ENCODE measurements around the gene PCDHB9.
"Not testable (repeated sequence)": the region's sequence is repeated elsewhere in the genome, so short reads cannot be mapped to it uniquely, and the experiment has no call there.

The PCDHB9 gene

GRCh38 chr5:141199359-141200235 is 12.6 kb downstream of the PCDHB9 start, which contains the start of gene PCDHB11:
PCDHB11 (plus strand) TSS chr5:141199627; CDS start chr5:141199775, 148 bp downstream.
- Histone ChIP-seq H3K27ac (replicated peaks) (no peak within 1 kb of the TSS), H3K4me3 (replicated peaks; ENCODE audit: insufficient read depth, low read length) (no peak within 1 kb of the TSS), H3K27me3 (ENCODE audit: insufficient read depth, poor library complexity, severe bottlenecking) (no peaks in the 10 kb centered on the region)
- DNase-seq (ENCODE audit: low read depth in 1 of 2, low spot score in 1 of 2) = no peak
- no peak for TF ChIP-seq SPI1 (IDR thresholded peaks at IDR 0.05; ENCODE audit: borderline replicate concordance, low read depth)
- TF ChIP-seq GABPA (IDR thresholded peaks at IDR 0.05; ENCODE audit: low read depth) = no peak
- no peak for TF ChIP-seq POLR2AphosphoS5 (IDR thresholded peaks at IDR 0.05; ENCODE audit: low read depth)
- no peak for TF ChIP-seq CTCF (IDR thresholded peaks at IDR 0.05; ENCODE audit: insufficient read depth, low read length)
- no peak for TF ChIP-seq REST (IDR thresholded peaks at IDR 0.05; ENCODE audit: insufficient replicate concordance, low read depth)

GRCh38 chr5:141201126-141201525 is 14.2 kb downstream of the PCDHB9 start:
- not testable (repeated sequence) for DNase-seq (ENCODE audit: low read depth in 1 of 2, low spot score in 1 of 2); H3K27me3 ChIP-seq (ENCODE audit: insufficient read depth, poor library complexity, severe bottlenecking); H3K4me3 ChIP-seq (replicated peaks; ENCODE audit: insufficient read depth, low read length); H3K27ac ChIP-seq (replicated peaks)

- H3K27me3 ChIP-seq (ENCODE audit: insufficient read depth, poor library complexity, severe bottlenecking); DNase-seq (ENCODE audit: low read depth in 1 of 2, low spot score in 1 of 2); H3K4me3 ChIP-seq (replicated peaks; ENCODE audit: insufficient read depth, low read length); H3K27ac ChIP-seq (replicated peaks): not testable (repeated sequence)
These were observed 14.7 kb downstream of the PCDHB9 start for GRCh38 chr5:141201646-141202045.

GRCh38 chr5:141208478-141208877 is 21.5 kb downstream of the PCDHB9 start, which contains the start of gene PCDHB12:
PCDHB12 (plus strand) TSS chr5:141208719; CDS start chr5:141208908, 189 bp downstream.
- H3K27me3 ChIP-seq (ENCODE audit: insufficient read depth, poor library complexity, severe bottlenecking) = no peaks in the 10 kb centered on the region
- no peak for DNase-seq (ENCODE audit: low read depth in 1 of 2, low spot score in 1 of 2)
- no peak for TF ChIP-seq SPI1 (IDR thresholded peaks at IDR 0.05; ENCODE audit: borderline replicate concordance, low read depth)
- TF ChIP-seq GABPA (IDR thresholded peaks at IDR 0.05; ENCODE audit: low read depth) = no peak
- no peak for TF ChIP-seq POLR2AphosphoS5 (IDR thresholded peaks at IDR 0.05; ENCODE audit: low read depth)
- TF ChIP-seq CTCF (IDR thresholded peaks at IDR 0.05; ENCODE audit: insufficient read depth, low read length) = no peak
- TF ChIP-seq REST (IDR thresholded peaks at IDR 0.05; ENCODE audit: insufficient replicate concordance, low read depth) = no peak
- no peak within 1 kb of the TSS for H3K4me3 ChIP-seq (replicated peaks; ENCODE audit: insufficient read depth, low read length)
- no peak within 1 kb of the TSS for H3K27ac ChIP-seq (replicated peaks)

- H3K27ac ChIP-seq (replicated peaks); DNase-seq (ENCODE audit: low read depth in 1 of 2, low spot score in 1 of 2); H3K4me3 ChIP-seq (replicated peaks; ENCODE audit: insufficient read depth, low read length); H3K27me3 ChIP-seq (ENCODE audit: insufficient read depth, poor library complexity, severe bottlenecking): not testable (repeated sequence)
These were observed 23.3 kb downstream of the PCDHB9 start for GRCh38 chr5:141210281-141210680.

GRCh38 chr5:141210849-141211248 is 23.9 kb downstream of the PCDHB9 start:
- not testable (repeated sequence) for H3K27me3 ChIP-seq (ENCODE audit: insufficient read depth, poor library complexity, severe bottlenecking); H3K27ac ChIP-seq (replicated peaks)

GRCh38 chr5:141213656-141214339 is 26.8 kb downstream of the PCDHB9 start, which contains the start of gene PCDHB13:
PCDHB13 (plus strand) TSS chr5:141213919; CDS start chr5:141214124, 205 bp downstream.
- H3K4me3 ChIP-seq (replicated peaks; ENCODE audit: insufficient read depth, low read length) = not testable (repeated sequence)

More at GRCh38 chr5:141210849-141211248, 23.9 kb downstream of the PCDHB9 start:
- not testable (repeated sequence) for DNase-seq (ENCODE audit: low read depth in 1 of 2, low spot score in 1 of 2); H3K4me3 ChIP-seq (replicated peaks; ENCODE audit: insufficient read depth, low read length)

GRCh38 chr5:141214583-141214982 is 27.6 kb downstream of the PCDHB9 start:
- not testable (repeated sequence) for DNase-seq (ENCODE audit: low read depth in 1 of 2, low spot score in 1 of 2); H3K27ac ChIP-seq (replicated peaks); H3K4me3 ChIP-seq (replicated peaks; ENCODE audit: insufficient read depth, low read length); H3K27me3 ChIP-seq (ENCODE audit: insufficient read depth, poor library complexity, severe bottlenecking)

More at GRCh38 chr5:141213656-141214339, 26.8 kb downstream of the PCDHB9 start, which contains the start of gene PCDHB13:
- not testable (repeated sequence) for DNase-seq (ENCODE audit: low read depth in 1 of 2, low spot score in 1 of 2); H3K27me3 ChIP-seq (ENCODE audit: insufficient read depth, poor library complexity, severe bottlenecking); H3K27ac ChIP-seq (replicated peaks)
